ENCODE data around the gene ADGRV1.
A peak's percentile ranks its signal among the peaks of the same experiment; 100 is the strongest.

The ADGRV1 gene

DNA sequence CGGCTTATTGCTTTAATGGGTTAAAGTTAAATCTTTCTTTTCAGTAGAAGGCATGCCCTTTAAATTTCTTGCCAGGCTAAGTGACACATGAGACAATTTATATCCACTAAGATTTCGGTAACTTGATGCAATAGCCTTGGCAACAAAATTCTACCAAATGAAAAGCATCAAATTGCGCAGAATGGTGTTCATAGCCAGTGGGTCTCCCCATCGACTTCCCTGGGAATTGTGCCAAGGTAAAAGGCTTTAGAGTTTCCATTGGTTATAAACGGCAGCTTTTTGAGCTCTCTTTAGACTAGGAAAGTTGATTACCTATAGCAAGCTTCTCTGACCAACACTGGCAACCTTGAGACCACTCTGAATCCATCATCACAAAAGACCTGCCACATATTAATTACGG lies 466.1 kb downstream of the ADGRV1 start:
- FAIRE-seq (no peak), DNase-seq (ENCODE audit: insufficient read length, low spot score) (no peak)
- TF ChIP-seq, protein P1, sequence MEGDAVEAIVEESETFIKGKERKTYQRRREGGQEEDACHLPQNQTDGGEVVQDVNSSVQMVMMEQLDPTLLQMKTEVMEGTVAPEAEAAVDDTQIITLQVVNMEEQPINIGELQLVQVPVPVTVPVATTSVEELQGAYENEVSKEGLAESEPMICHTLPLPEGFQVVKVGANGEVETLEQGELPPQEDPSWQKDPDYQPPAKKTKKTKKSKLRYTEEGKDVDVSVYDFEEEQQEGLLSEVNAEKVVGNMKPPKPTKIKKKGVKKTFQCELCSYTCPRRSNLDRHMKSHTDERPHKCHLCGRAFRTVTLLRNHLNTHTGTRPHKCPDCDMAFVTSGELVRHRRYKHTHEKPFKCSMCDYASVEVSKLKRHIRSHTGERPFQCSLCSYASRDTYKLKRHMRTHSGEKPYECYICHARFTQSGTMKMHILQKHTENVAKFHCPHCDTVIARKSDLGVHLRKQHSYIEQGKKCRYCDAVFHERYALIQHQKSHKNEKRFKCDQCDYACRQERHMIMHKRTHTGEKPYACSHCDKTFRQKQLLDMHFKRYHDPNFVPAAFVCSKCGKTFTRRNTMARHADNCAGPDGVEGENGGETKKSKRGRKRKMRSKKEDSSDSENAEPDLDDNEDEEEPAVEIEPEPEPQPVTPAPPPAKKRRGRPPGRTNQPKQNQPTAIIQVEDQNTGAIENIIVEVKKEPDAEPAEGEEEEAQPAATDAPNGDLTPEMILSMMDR (IDR thresholded peaks at IDR 0.05; ENCODE audit: insufficient read depth, missing control alignments): no peak

DNA sequence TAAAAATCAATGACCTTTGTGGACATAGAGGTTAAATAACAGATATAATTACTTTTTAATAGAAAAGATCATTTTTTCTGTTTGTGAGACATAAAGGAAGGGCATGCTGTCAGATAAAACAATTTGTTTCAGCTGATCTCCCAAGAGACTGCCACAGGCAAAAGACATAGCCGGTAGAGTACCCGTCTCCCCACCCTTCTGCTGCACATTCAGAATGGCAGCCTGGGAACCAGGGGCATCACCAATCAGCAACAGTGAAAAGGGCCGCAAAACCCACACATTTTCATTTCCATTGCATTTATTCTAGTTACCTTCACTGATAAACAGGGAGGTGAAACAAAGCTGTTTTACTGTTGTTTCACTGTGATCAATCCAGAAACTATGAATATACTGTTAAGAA lies 466.9 kb downstream of the ADGRV1 start:
- FAIRE-seq (no peak), DNase-seq (ENCODE audit: insufficient read length, low spot score) (no peak)
- TF ChIP-seq, protein P1 (IDR thresholded peaks at IDR 0.05; ENCODE audit: insufficient read depth, missing control alignments): no peak

DNA sequence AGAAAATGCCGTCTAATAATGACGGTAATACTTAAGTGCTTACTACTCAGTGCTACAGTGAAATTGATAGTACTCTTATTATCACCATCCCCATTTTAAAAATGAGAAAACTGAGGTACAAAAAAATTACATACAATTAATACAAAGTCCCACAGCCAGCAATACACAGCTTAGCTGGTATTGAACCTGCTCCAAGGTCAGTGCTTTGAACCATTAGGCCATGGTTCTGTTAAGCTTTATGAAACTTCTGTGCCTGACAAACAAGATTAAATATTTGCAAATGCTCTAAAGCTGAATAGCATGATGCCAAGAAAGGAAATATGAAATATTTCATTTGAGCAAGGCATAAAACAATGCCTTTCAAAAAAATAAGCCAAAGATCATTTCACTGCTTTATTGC lies 467.4 kb downstream of the ADGRV1 start:
- peak; percentile 16 for FAIRE-seq
- no peak for DNase-seq (ENCODE audit: insufficient read length, low spot score)
- TF ChIP-seq, protein P1 (IDR thresholded peaks at IDR 0.05; ENCODE audit: insufficient read depth, missing control alignments): no peak

DNA sequence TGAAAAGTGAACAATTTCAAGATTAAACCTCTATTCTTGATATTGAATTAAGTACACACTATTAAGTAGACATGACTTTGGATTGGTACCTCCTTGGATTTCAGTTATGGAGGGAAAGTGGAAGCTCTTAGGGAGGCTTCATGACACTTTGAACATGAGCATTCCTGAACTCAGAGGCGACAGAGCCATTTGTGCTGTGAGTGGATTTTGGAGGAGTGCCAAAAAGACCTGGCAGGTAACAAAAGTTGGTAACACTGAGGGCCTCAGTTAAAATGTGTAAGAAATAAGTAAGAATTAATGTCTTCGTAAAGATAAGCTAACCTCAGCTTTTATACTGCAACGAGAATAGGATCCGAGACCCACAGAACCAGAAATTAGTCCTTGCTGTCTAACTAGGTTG lies 467.9 kb downstream of the ADGRV1 start:
- no peak for FAIRE-seq
- no peak for DNase-seq (ENCODE audit: insufficient read length, low spot score)
- TF ChIP-seq, protein P1 (IDR thresholded peaks at IDR 0.05; ENCODE audit: insufficient read depth, missing control alignments): no peak

DNA sequence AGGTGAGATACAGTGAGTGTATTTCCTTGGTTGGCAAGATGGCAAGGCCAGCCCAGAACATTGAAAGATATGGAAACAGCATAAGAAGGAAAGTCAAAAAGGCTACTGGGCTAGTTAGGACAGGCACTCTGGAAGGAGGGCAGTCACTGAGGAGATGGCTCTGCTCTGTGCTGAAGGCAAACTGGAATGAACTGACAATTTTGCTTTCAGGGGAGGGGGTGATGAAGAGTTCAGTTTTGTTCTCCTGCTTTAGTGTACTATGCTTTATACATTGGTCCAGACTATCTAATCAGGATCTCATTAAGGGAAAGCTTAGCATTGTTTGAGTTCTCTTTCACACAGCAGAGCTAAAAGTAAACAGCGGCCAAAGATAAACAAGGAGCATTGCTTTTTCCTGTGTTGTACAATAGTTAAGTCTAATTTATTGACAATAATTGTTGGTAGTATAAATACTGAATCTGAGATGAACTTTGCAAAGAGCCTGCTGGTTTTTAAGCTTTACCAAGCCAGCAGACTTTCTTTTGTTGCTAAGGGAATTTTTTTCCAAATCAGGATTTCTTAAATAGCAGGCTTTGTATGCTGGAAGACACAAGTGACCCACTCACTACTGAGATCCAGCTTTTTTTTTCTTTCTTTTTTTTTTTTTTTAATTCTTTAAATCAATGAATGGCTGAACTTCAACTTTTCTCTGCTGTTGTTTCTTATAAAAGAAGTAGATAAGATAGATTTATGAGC lies 469.0 kb downstream of the ADGRV1 start:
- TF ChIP-seq, protein P1 (IDR thresholded peaks at IDR 0.05; ENCODE audit: insufficient read depth, missing control alignments): no peak
- no peak for FAIRE-seq
- no peak for DNase-seq (ENCODE audit: insufficient read length, low spot score)

DNA sequence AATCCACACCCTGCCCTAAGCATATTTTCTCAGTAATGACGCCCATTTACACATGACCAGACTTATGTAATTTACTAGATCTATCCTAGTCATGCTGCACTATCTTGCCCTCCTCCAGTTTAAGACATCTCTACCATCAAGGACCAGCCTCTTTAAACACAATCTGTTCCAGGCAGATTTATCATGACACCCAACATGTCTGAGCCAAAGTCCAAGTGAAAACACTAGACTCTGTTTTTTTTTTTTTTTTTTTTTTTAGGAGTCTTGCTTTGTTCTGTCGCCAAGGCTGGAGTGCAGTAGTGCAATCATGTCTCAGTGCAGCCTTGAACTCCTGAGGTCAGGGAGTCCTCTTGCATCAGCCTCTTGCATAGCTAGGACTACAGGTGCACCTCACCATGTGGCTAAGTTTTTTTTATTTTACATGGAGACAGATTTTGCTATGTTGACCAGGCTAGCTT lies 469.9 kb downstream of the ADGRV1 start:
- FAIRE-seq (no peak), DNase-seq (ENCODE audit: insufficient read length, low spot score) (no peak)
- TF ChIP-seq, protein P1 (IDR thresholded peaks at IDR 0.05; ENCODE audit: insufficient read depth, missing control alignments): no peak
